22Rv1 (cell line): ENCODE measurements around the gene SORCS2.

ENCODE experiments used
- CTCF ChIP-seq: fragments of 450-650 bp; IDR thresholded peaks from 2 replicates; pipeline ENCODE4 v1.5.1; 2017; ENCODE audit warnings: mild to moderate bottlenecking
- ZFX ChIP-seq: fragments of 450-650 bp; IDR thresholded peaks from 2 replicates; pipeline ENCODE4 v1.6.1; 2017; ENCODE audit warnings: antibody characterized with exemption, borderline replicate concordance

GRCh38 chr4:7732263-7732662, 539.9 kb downstream of the SORCS2 start:
- TF ChIP-seq CTCF, result no peak
- TF ChIP-seq ZFX, result no peak
